NCI-H1436 treated with DMSO at 0.1 percent for 48 hours (cell line): ENCODE results near the gene MRPL22.
"Not testable (repeated sequence)": the region's sequence is repeated elsewhere in the genome, so short reads cannot be mapped to it uniquely, and the experiment has no call there.

ENCODE experiments used
- DNase-seq: peaks from one replicate; lab custom pipeline; 2025; lab: John Stamatoyannopoulos, UW

The MRPL22 gene

GRCh38 chr5:154995679-154996078, 54.8 kb downstream of the MRPL22 start:
- DNase-seq: no peak

GRCh38 chr5:154997746-154998145, 56.9 kb downstream of the MRPL22 start:
- DNase-seq: no peak

GRCh38 chr5:154999865-155000264, 59.0 kb downstream of the MRPL22 start:
- DNase-seq: no peak

- DNase-seq: no peak
Observed at GRCh38 chr5:155001523-155001922, 60.6 kb downstream of the MRPL22 start.

- DNase-seq: not testable (repeated sequence)
Observed at GRCh38 chr5:155002722-155003121, 61.8 kb downstream of the MRPL22 start.

- no peak for DNase-seq
Observed at GRCh38 chr5:155004138-155004744, 63.4 kb downstream of the MRPL22 start.

GRCh38 chr5:155006265-155006664, 65.4 kb downstream of the MRPL22 start:
- DNase-seq: not testable (repeated sequence)

- no peak for DNase-seq
Observed at GRCh38 chr5:155008669-155009068, 67.8 kb downstream of the MRPL22 start.

GRCh38 chr5:155010881-155011280, 70.0 kb downstream of the MRPL22 start:
- no peak for DNase-seq

- DNase-seq: no peak
Observed at GRCh38 chr5:155013526-155013925, 72.7 kb downstream of the MRPL22 start, which contains the start of gene KIF4B. Gene KIF4B, plus strand, starts transcription at chr5:155013755. Its CDS starts 105 bp downstream, at chr5:155013860.

- no peak for DNase-seq
Observed at GRCh38 chr5:155015239-155015638, 74.4 kb downstream of the MRPL22 start.

GRCh38 chr5:155017610-155018009, 76.7 kb downstream of the MRPL22 start:
- DNase-seq: no peak
